HG03558 (cell line): ENCODE data around the gene PROM1.

Experiments
- ATAC-seq: cut with Tn5 transposase; IDR thresholded peaks from one replicate; pipeline ENCODE4 v1.9.1; 2021; ENCODE audit warnings: moderate number of reproducible peaks; ENCODE audit not compliant: unreplicated experiment; ENCODE audit errors: extremely low read depth

Gene PROM1

GRCh38 chr4:15958562-15958961 lies 125.3 kb downstream of the PROM1 start:
- no peak for ATAC-seq

- ATAC-seq = peak; percentile 84
Measured at GRCh38 chr4:15956179-15956850, 127.5 kb downstream of the PROM1 start.

- no peak for ATAC-seq
Measured at GRCh38 chr4:15955670-15956069, 128.2 kb downstream of the PROM1 start.

GRCh38 chr4:15953625-15954024 lies 130.2 kb downstream of the PROM1 start:
- no peak for ATAC-seq

GRCh38 chr4:15951781-15952180 lies 132.0 kb downstream of the PROM1 start:
- no peak for ATAC-seq

GRCh38 chr4:15948826-15949225 lies 135.0 kb downstream of the PROM1 start:
- no peak for ATAC-seq

- ATAC-seq = no peak
Measured at GRCh38 chr4:15947684-15948083, 136.1 kb downstream of the PROM1 start.

- ATAC-seq = no peak
Measured at GRCh38 chr4:15945516-15945915, 138.3 kb downstream of the PROM1 start.

- ATAC-seq = no peak
Measured at GRCh38 chr4:15944895-15945294, 138.9 kb downstream of the PROM1 start.

GRCh38 chr4:15942283-15942682 lies 141.5 kb downstream of the PROM1 start:
- no peak for ATAC-seq

GRCh38 chr4:15938640-15939039 lies 145.2 kb downstream of the PROM1 start, which contains the start of gene FGFBP1:
TSS of gene FGFBP1 (minus strand) at chr4:15938740. CDS start at chr4:15936632, 2,108 bp downstream.
- no peak for ATAC-seq

- ATAC-seq = no peak
Measured at GRCh38 chr4:15938182-15938581, 145.6 kb downstream of the PROM1 start.

GRCh38 chr4:15936495-15936894 lies 147.3 kb downstream of the PROM1 start:
- ATAC-seq = no peak

GRCh38 chr4:15935504-15936402 lies 148.1 kb downstream of the PROM1 start:
- no peak for ATAC-seq

- no peak for ATAC-seq
Measured at GRCh38 chr4:15934259-15934658, 149.6 kb downstream of the PROM1 start.

GRCh38 chr4:15931451-15932210 lies 152.2 kb downstream of the PROM1 start:
- ATAC-seq = no peak

- no peak for ATAC-seq
Measured at GRCh38 chr4:15930314-15930713, 153.5 kb downstream of the PROM1 start.

GRCh38 chr4:15929540-15929939 lies 154.3 kb downstream of the PROM1 start:
- no peak for ATAC-seq

- ATAC-seq = no peak
Measured at GRCh38 chr4:15928883-15929282, 154.9 kb downstream of the PROM1 start.

GRCh38 chr4:15926486-15926885 lies 157.3 kb downstream of the PROM1 start:
- no peak for ATAC-seq

- ATAC-seq = no peak
Measured at GRCh38 chr4:15925830-15926229, 158.0 kb downstream of the PROM1 start.
